Measurements from ENCODE around the gene RALGAPA1.

DNA sequence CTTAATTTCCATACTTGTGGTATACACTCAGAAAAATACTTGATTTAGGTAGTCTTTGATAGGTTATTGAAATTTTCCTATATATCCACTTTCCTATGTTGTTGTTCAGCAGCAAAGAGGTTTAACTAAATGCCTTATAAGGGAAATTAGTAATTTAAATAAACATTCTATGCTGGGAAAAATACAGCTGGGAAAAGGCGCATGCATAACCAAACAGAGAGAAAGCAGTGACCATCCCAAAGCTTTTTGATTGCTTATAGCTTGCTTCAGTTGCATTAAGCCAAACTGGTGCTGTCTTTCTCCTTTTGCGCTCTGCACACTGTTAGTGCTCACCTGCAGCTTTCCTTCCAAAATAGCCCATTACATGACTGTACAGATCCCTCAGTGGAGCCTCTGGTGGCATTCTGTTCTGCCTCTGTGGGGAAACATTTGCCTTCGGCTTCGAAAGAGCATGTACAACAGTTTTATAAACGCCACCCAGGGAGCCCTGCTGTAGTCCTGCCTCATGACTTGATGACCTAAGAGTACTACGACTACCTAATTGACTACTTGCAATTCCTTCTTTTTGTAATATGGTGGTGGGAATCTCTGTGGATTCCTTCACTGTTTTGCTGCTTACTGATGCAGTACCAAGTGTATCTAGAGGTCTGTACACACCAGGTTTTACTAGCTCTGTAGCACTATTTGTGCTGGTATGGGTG lies 120.8 kb downstream of the RALGAPA1 start:
- TF ChIP-seq, protein P1, sequence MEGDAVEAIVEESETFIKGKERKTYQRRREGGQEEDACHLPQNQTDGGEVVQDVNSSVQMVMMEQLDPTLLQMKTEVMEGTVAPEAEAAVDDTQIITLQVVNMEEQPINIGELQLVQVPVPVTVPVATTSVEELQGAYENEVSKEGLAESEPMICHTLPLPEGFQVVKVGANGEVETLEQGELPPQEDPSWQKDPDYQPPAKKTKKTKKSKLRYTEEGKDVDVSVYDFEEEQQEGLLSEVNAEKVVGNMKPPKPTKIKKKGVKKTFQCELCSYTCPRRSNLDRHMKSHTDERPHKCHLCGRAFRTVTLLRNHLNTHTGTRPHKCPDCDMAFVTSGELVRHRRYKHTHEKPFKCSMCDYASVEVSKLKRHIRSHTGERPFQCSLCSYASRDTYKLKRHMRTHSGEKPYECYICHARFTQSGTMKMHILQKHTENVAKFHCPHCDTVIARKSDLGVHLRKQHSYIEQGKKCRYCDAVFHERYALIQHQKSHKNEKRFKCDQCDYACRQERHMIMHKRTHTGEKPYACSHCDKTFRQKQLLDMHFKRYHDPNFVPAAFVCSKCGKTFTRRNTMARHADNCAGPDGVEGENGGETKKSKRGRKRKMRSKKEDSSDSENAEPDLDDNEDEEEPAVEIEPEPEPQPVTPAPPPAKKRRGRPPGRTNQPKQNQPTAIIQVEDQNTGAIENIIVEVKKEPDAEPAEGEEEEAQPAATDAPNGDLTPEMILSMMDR (IDR thresholded peaks at IDR 0.05), result no peak
- TF ChIP-seq POLR2A (IDR thresholded peaks at IDR 0.05), result no peak

Data from upper lobe of left lung (tissue), 4 donors.